K562 (cell line): ENCODE measurements around the gene VWA7. TPM values are rescaled to one million over a fixed set of nuclear protein-coding genes. Genes with fewer than 3 reads are reported as not detected.
A peak's percentile ranks its signal among the peaks of the same experiment; 100 is the strongest.

ENCODE experiments used
- CEBPB ChIP-seq: fragments of 450-650 bp; IDR thresholded peaks from 2 replicates; pipeline ENCODE4 v1.6.1; 2016; ENCODE audit warnings: missing genetic modification characterization, missing compliant biosample characterization
- DDX20 ChIP-seq: fragments of 450-650 bp; IDR thresholded peaks from 2 replicates; pipeline ENCODE4 v1.6.1; 2016; ENCODE audit warnings: missing genetic modification characterization, low read depth, mild to moderate bottlenecking, missing compliant biosample characterization, moderate library complexity
- FOXM1 ChIP-seq, 2 experiments: fragments of 450-650 bp in 1 of 2; sonication (generic) in 1 of 2; formaldehyde crosslinking in 1 of 2; IDR thresholded peaks; 2 replicates each; pipeline versions ENCODE4 v1.6.1 to v1.9.0; 2017 to 2022; ENCODE audit warnings: low read depth in 2 of 2, mild to moderate bottlenecking in 2 of 2, missing genetic modification reagents in 1 of 2, moderate library complexity in 1 of 2
- KLF6 ChIP-seq: fragments of 250-450 bp; sonication (Bioruptor Pico); IDR thresholded peaks from 2 replicates; pipeline ENCODE4 v1.4.0; 2020; ENCODE audit warnings: mild to moderate bottlenecking, moderate library complexity, borderline replicate concordance
- PHTF2 ChIP-seq: fragments of 250-450 bp; sonication (Bioruptor Pico); IDR thresholded peaks from 2 replicates; pipeline ENCODE4 v1.5.0; 2021; ENCODE audit warnings: mild to moderate bottlenecking
- PRMT5 ChIP-seq: sonication (generic); formaldehyde crosslinking; IDR thresholded peaks from 2 replicates; pipeline ENCODE4 v1.5.0; 2020; ENCODE audit warnings: missing genetic modification reagents
- RBBP5 ChIP-seq: fragments of 200-600 bp; sonication (generic); IDR thresholded peaks from 2 replicates; pipeline ENCODE4 v1.6.1; 2012; ENCODE audit warnings: borderline replicate concordance, mild to moderate bottlenecking, low read length, control low read depth, inconsistent platforms; ENCODE audit not compliant: insufficient read depth, poor library complexity, severe bottlenecking
- RUNX1 ChIP-seq: sonication (generic); IDR thresholded peaks from 2 replicates; pipeline ENCODE4 v1.6.1; 2016; ENCODE audit warnings: antibody characterized with exemption, low read depth
- polyA plus RNA-seq, 8 experiments: library from polyadenylated mRNA; depleted of rRNA in 4 of 8; stranded (reverse) in 5 of 8; unstranded in 3 of 8; fragments of >200 nt; fragmentation: Nextera tagmentation in 2 of 8; fragmentation: Illumina TruSeq in 1 of 8; extraction: Ambion mirVana in 2 of 8; extraction: Trizol in 1 of 8; gene quantifications; 2 replicates each; pipeline versions ENCODE4 v1.2.1 to v1.2.3, GENCODE V29; 2011 to 2014; ENCODE audit warnings: inconsistent platforms in 1 of 8, missing spikeins in 1 of 8
- total RNA-seq, 7 experiments: library from RNA; depleted of rRNA in 6 of 7; stranded (reverse); fragments of >200 nt in 6 of 7; fragmentation: Illumina TruSeq in 2 of 7; extraction: Trizol in 2 of 7; gene quantifications; 2 replicates each; pipeline versions ENCODE4 v1.2.1 to v1.2.3, GENCODE V29; 2011 to 2021; ENCODE audit warnings: low replicate concordance in 1 of 7
- TF ChIP-seq, protein P1 (sequence below): fragments of 200-800 bp; sonication (Bioruptor generic); IDR thresholded peaks from 2 replicates; pipeline ENCODE4 v1.6.1; 2016; ENCODE audit warnings: missing genetic modification characterization, missing compliant biosample characterization
- TF ChIP-seq, protein P2 (sequence below): fragments of 450-650 bp; formaldehyde crosslinking; IDR thresholded peaks from 2 replicates; pipeline ENCODE4 v1.4.0; 2020; ENCODE audit warnings: mild to moderate bottlenecking, moderate library complexity
- TF ChIP-seq, protein P3 (sequence below): sonication (generic); formaldehyde crosslinking; IDR thresholded peaks from 2 replicates; pipeline ENCODE4 v1.8.1; 2023; ENCODE audit warnings: mild to moderate bottlenecking, missing genetic modification reagents
- TF ChIP-seq, protein P4 (sequence below): fragments of 250-450 bp; sonication (Bioruptor Pico); IDR thresholded peaks from 2 replicates; pipeline ENCODE4 v1.4.0; 2020

Gene VWA7
- total and polyA plus RNA-seq, 9 of the 15 experiments (the other 6 are each of a cell fraction or from before 2014, with no cell fraction given), result 0.18 to 2.9 (median 0.95) TPM

DNA sequence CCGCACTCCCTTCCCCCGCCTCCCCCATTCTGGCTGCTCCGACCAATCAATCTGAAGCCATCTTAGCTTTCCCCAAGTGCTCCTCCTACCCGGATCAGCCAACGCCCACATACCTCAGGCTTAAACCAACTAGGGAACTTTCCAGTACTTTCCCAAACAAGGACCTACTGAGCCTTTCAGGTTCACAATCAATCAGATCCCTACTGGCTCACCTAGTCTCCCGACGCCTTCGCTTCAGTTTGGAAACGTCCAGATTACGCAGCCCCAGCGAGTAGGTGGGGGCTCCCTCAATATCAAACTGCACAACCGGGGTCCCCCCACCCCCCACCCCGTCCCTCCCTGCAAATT, 37.5 kb upstream of the VWA7 start (continued):
- TF ChIP-seq DDX20 (tag) (no peak), FOXM1 (IDR thresholded peaks at IDR 0.05; ENCODE audit: low read depth) (no peak; the same call in 1 of the 2 replicates), FOXM1 (CRISPR knock-in tag; IDR thresholded peaks at IDR 0.05; ENCODE audit: low read depth) (no peak), KLF6 (peak; percentile 91), RBBP5 (no peak), CEBPB (no peak), RUNX1 (no peak), PHTF2 (CRISPR knock-in tag) (no peak), PRMT5 (no peak)
- TF ChIP-seq, protein P1, sequence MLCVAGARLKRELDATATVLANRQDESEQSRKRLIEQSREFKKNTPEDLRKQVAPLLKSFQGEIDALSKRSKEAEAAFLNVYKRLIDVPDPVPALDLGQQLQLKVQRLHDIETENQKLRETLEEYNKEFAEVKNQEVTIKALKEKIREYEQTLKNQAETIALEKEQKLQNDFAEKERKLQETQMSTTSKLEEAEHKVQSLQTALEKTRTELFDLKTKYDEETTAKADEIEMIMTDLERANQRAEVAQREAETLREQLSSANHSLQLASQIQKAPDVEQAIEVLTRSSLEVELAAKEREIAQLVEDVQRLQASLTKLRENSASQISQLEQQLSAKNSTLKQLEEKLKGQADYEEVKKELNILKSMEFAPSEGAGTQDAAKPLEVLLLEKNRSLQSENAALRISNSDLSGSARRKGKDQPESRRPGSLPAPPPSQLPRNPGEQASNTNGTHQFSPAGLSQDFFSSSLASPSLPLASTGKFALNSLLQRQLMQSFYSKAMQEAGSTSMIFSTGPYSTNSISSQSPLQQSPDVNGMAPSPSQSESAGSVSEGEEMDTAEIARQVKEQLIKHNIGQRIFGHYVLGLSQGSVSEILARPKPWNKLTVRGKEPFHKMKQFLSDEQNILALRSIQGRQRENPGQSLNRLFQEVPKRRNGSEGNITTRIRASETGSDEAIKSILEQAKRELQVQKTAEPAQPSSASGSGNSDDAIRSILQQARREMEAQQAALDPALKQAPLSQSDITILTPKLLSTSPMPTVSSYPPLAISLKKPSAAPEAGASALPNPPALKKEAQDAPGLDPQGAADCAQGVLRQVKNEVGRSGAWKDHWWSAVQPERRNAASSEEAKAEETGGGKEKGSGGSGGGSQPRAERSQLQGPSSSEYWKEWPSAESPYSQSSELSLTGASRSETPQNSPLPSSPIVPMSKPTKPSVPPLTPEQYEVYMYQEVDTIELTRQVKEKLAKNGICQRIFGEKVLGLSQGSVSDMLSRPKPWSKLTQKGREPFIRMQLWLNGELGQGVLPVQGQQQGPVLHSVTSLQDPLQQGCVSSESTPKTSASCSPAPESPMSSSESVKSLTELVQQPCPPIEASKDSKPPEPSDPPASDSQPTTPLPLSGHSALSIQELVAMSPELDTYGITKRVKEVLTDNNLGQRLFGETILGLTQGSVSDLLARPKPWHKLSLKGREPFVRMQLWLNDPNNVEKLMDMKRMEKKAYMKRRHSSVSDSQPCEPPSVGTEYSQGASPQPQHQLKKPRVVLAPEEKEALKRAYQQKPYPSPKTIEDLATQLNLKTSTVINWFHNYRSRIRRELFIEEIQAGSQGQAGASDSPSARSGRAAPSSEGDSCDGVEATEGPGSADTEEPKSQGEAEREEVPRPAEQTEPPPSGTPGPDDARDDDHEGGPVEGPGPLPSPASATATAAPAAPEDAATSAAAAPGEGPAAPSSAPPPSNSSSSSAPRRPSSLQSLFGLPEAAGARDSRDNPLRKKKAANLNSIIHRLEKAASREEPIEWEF (CRISPR knock-in tag), result no peak
- TF ChIP-seq, protein P2, sequence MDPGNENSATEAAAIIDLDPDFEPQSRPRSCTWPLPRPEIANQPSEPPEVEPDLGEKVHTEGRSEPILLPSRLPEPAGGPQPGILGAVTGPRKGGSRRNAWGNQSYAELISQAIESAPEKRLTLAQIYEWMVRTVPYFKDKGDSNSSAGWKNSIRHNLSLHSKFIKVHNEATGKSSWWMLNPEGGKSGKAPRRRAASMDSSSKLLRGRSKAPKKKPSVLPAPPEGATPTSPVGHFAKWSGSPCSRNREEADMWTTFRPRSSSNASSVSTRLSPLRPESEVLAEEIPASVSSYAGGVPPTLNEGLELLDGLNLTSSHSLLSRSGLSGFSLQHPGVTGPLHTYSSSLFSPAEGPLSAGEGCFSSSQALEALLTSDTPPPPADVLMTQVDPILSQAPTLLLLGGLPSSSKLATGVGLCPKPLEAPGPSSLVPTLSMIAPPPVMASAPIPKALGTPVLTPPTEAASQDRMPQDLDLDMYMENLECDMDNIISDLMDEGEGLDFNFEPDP (CRISPR knock-in tag), result no peak
- TF ChIP-seq, protein P3, sequence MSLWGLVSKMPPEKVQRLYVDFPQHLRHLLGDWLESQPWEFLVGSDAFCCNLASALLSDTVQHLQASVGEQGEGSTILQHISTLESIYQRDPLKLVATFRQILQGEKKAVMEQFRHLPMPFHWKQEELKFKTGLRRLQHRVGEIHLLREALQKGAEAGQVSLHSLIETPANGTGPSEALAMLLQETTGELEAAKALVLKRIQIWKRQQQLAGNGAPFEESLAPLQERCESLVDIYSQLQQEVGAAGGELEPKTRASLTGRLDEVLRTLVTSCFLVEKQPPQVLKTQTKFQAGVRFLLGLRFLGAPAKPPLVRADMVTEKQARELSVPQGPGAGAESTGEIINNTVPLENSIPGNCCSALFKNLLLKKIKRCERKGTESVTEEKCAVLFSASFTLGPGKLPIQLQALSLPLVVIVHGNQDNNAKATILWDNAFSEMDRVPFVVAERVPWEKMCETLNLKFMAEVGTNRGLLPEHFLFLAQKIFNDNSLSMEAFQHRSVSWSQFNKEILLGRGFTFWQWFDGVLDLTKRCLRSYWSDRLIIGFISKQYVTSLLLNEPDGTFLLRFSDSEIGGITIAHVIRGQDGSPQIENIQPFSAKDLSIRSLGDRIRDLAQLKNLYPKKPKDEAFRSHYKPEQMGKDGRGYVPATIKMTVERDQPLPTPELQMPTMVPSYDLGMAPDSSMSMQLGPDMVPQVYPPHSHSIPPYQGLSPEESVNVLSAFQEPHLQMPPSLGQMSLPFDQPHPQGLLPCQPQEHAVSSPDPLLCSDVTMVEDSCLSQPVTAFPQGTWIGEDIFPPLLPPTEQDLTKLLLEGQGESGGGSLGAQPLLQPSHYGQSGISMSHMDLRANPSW (CRISPR knock-in tag), result no peak
- TF ChIP-seq, protein P4, sequence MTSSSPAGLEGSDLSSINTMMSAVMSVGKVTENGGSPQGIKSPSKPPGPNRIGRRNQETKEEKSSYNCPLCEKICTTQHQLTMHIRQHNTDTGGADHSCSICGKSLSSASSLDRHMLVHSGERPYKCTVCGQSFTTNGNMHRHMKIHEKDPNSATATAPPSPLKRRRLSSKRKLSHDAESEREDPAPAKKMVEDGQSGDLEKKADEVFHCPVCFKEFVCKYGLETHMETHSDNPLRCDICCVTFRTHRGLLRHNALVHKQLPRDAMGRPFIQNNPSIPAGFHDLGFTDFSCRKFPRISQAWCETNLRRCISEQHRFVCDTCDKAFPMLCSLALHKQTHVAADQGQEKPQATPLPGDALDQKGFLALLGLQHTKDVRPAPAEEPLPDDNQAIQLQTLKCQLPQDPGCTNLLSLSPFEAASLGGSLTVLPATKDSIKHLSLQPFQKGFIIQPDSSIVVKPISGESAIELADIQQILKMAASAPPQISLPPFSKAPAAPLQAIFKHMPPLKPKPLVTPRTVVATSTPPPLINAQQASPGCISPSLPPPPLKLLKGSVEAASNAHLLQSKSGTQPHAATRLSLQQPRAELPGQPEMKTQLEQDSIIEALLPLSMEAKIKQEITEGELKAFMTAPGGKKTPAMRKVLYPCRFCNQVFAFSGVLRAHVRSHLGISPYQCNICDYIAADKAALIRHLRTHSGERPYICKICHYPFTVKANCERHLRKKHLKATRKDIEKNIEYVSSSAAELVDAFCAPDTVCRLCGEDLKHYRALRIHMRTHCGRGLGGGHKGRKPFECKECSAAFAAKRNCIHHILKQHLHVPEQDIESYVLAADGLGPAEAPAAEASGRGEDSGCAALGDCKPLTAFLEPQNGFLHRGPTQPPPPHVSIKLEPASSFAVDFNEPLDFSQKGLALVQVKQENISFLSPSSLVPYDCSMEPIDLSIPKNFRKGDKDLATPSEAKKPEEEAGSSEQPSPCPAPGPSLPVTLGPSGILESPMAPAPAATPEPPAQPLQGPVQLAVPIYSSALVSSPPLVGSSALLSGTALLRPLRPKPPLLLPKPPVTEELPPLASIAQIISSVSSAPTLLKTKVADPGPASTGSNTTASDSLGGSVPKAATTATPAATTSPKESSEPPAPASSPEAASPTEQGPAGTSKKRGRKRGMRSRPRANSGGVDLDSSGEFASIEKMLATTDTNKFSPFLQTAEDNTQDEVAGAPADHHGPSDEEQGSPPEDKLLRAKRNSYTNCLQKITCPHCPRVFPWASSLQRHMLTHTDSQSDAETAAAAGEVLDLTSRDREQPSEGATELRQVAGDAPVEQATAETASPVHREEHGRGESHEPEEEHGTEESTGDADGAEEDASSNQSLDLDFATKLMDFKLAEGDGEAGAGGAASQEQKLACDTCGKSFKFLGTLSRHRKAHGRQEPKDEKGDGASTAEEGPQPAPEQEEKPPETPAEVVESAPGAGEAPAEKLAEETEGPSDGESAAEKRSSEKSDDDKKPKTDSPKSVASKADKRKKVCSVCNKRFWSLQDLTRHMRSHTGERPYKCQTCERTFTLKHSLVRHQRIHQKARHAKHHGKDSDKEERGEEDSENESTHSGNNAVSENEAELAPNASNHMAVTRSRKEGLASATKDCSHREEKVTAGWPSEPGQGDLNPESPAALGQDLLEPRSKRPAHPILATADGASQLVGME, result peak; percentile 79; the same call in 1 of the 2 replicates
